GM19455 (cell line): ENCODE data around the gene NOPCHAP1.
"Not testable (repeated sequence)": the region's sequence is repeated elsewhere in the genome, so short reads cannot be mapped to it uniquely, and the experiment has no call there.

ENCODE experiments used
- ATAC-seq: cut with Tn5 transposase; IDR thresholded peaks from one replicate; pipeline ENCODE4 v1.9.1; 2021; ENCODE audit not compliant: unreplicated experiment

NOPCHAP1 gene, protein sequence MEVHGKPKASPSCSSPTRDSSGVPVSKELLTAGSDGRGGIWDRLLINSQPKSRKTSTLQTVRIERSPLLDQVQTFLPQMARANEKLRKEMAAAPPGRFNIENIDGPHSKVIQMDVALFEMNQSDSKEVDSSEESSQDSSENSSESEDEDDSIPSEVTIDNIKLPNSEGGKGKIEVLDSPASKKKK

DNA sequence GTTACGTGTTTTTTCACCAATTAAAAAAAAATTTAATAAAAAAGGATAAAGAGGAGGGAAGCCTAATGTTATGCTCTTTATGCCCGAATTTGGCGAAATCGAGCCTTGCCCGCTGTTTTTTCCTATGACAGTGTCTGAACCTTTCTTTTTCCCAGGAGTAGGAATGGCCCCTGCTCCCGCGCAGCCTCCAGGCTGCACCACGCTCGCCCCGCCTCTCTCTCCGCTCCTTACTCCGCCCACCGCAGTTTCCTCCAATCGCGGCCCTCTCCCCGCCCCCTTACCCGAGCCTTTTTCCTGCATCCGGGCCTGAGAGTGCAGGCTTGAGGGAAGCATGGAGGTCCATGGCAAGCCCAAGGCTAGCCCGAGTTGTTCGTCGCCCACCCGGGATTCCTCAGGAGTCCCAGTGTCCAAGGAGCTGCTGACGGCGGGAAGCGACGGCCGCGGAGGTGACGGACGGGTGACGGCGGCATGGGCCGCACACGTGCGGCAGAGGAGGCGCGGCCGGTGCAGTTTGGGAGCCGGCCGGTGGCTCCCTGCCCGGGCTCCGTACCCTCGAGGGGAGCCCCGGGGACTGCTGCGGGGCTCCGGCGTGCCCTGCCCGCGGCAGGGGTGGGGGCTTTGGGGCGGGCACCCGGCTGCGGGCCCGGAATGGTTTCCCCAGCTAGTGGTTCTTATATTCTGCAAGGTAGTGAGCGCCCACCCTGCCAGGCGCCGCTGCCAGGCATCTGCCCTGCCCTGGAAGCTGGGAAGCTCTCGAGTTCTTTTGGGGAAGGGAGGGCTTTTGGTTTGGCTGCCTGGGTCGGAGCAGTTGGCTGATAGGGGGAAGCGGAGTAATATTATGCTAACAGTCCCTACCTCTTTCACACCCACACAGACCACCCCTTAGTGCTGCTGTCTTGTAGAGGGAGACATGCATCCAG lies at the start of gene NOPCHAP1:
NOPCHAP1 (plus strand) TSS at position 295 of the 920 bp plus-strand sequence; CDS start at position 332, 37 bp downstream.
- peak; percentile 97 for ATAC-seq

GRCh38 chr12:104938371-104938770 lies 47.7 kb upstream of the NOPCHAP1 start:
- ATAC-seq = no peak

GRCh38 chr12:104939089-104939488 lies 47.0 kb upstream of the NOPCHAP1 start:
- no peak for ATAC-seq

DNA sequence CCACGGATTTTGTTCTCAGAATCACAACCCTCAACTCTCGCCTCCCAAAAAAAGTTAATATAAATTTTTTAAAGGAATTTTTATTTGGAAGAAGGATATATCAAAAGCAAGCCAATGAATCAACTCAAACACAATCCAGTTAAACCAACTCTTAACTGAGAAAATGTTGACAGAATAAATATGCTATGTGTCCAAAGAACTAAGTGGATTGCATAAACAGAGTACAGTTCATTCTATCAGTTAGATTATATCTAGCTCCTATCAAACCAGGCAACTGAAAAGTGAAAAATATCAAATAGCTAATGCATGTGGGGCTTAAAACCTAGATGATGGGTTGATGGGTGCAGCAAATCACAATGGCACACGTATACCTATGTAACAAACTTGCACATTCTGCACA lies 44.7 kb upstream of the NOPCHAP1 start:
- ATAC-seq = no peak

DNA sequence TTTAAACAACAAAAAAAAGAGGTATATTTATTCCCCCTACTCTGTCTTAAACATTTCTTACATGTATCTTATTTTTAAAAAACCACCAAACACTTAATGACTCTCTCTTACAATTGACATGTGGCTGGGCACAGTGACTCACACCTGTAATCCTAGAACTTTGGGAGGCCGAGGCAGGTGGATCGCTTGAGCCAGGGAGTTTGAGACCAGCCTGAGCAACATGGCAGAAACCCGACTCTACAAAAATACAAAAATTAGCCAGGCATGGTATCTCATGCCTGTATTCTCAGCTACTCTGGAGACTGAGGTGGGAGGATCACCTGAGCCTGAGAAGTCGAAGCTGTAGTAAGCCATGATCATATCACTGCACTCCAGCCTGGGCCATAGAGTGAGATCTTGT lies 44.0 kb upstream of the NOPCHAP1 start:
- no peak for ATAC-seq

DNA sequence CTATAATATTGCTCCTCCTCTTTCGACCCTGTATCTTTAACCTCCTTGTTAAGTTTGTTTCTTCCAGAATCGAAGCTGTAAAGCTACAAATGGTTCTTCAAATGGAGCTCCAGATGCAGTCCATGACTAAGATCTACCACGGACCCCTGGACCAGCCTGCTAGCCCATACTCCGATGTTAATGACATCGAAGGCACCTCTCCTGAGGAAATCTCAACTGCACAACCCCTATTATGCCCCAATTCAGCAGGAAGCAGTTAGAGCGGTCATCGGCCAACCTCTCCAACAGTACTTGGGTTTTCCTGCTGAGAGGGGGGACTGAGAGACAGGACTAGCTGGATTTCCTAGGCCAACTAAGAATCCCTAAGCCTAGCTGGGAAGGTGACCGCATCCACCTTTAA lies 42.7 kb upstream of the NOPCHAP1 start:
- ATAC-seq = not testable (repeated sequence)

GRCh38 chr12:104944252-104944651 lies 41.9 kb upstream of the NOPCHAP1 start:
- no peak for ATAC-seq

DNA sequence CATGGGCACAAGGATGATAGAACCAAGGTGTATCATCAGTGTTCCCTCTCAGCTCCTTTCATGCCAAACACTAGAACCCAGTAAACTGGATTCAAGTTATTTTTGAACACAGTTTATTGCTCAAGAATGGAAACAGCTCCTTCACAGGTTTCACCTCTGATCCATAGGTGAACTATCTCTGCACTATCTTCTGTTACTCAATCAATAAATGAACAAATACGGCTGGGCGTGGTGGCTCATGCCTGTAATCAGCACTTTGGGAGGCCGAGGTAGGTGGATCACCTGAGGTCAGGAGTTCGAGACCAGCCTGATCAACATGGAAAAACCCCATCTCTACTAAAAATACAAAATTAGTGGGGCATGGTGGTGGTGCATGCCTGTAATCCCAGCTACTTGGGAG lies 37.4 kb upstream of the NOPCHAP1 start:
- not testable (repeated sequence) for ATAC-seq

DNA sequence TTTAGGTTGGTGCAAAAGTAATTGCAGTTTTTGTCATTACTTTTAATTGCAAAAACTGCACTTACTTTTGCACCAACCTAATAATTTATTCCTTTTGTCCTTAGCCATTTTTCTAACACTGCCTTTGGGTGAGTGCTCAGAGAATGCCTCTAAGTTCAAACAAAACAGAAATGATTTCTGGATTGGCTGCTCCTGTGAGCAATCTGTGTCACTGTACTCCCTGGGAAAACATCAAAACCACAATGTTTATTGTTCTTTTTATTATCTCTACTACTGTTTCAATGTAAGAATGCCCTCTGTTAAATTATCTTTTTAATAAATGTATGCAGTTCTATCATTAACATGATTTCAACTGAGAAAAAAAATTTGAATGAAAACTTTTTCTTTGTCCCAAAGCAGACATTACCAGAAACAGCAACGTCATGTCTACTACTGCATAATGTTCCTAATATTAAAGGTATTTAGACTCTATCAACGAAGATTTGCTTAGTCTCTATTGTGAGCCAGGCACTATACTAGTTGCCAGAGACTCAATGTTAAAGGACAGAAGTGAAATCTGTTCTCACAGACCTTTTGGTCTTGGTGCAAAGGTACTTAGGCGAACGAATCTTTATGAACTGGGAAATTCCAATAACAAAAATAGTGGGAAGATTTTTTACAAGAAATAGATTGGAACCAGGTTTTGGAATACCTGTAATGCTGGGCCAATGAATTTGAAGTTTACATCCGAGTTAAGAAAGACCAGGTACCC lies 34.2 kb upstream of the NOPCHAP1 start:
- ATAC-seq = no peak

- ATAC-seq = no peak
These were observed 33.3 kb upstream of the NOPCHAP1 start for GRCh38 chr12:104952816-104953215.

DNA sequence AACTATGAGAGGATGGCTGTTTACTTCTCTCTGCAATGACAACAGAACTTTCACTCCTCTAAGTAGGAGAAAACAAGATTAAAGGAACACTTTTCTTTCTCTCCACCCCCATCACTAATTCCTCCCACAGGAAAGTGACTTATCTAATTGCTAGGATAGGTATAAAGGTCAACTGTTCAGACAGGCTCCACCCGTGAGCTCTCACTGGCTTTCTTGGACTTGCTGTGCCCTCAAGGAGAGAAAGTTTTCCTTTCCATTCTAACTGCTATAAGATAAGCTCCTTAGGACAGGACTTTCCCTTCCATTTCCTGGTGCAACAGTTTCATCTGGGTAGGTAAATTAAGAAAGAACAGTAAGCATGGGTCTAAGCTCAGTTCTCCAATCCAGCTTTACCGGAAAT lies 32.8 kb upstream of the NOPCHAP1 start:
- no peak for ATAC-seq

DNA sequence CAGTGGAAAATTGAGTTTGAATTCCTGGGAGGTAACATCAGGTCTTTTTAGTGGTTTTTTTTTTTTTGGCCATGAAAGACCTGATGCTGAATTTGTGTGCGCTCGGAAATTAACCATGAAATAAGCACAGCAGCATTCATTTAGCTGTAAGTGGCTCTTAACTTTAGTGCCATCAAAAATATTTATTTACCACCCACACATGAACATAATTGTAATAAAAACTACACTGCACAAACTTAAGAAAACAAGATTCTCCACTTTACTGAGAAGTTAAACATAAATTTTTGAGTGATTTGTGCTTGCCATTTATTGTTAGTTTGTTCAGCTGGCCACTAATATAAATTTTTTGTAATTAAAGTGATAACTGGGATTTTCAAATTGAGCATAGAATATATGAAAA lies 30.4 kb upstream of the NOPCHAP1 start:
- ATAC-seq = no peak

- ATAC-seq = no peak
These were observed 29.0 kb upstream of the NOPCHAP1 start for GRCh38 chr12:104956870-104957718.

- peak; percentile 36 for ATAC-seq
These were observed 28.5 kb upstream of the NOPCHAP1 start for GRCh38 chr12:104957719-104958000.

GRCh38 chr12:104958001-104958804 lies 27.9 kb upstream of the NOPCHAP1 start, which contains the start of gene SLC41A2:
SLC41A2 (minus strand) TSS chr12:104958290; CDS start chr12:104928527, 29,763 bp downstream.
- peak; percentile 86 for ATAC-seq

- ATAC-seq = no peak
These were observed 27.2 kb upstream of the NOPCHAP1 start for GRCh38 chr12:104958805-104959334.

- ATAC-seq = no peak
These were observed 26.7 kb upstream of the NOPCHAP1 start for GRCh38 chr12:104959335-104959841.

GRCh38 chr12:104960464-104960863 lies 25.7 kb upstream of the NOPCHAP1 start:
- ATAC-seq = no peak

GRCh38 chr12:104963757-104964156 lies 22.4 kb upstream of the NOPCHAP1 start:
- no peak for ATAC-seq
